SK-N-SH (cell line): ENCODE data around the gene TMPRSS6. TPM values are rescaled to one million over a fixed set of nuclear protein-coding genes. Genes with fewer than 3 reads are reported as not detected.

Experiments used
- CTCF ChIA-PET: fragments of 300-600, 350-600 bp; formaldehyde crosslinking; extraction: SDS; loops from one replicate; lab custom pipeline; 2021; lab: Yijun Ruan, JAX
- POLR2A ChIA-PET: fragments of 350-600 bp; sonication (Branson Sonifier 250); formaldehyde crosslinking; extraction: SDS; loops from one replicate; lab custom pipeline; 2020; ENCODE audit warnings: antibody characterized with exemption, inconsistent platforms; lab: Yijun Ruan, JAX
- DNase-seq: peaks from one replicate; pipeline ENCODE4 v3.0.0; 2012
- H2AFZ ChIP-seq: fragments of 200-600 bp; sonication (generic); 2 replicates; pipeline ENCODE4 v1.8.1; 2016; ENCODE audit warnings: antibody characterized with exemption, mild to moderate bottlenecking, low read depth
- H3F3A ChIP-seq: fragments of 200-600 bp; sonication (generic); replicated peaks from 2 replicates; pipeline ENCODE3; 2016; ENCODE audit warnings: antibody characterized with exemption, mild to moderate bottlenecking; ENCODE audit not compliant: insufficient read depth
- H3K27ac ChIP-seq, 2 experiments: fragments of 200-500 bp in 1 of 2; fragments of 200-600 bp in 1 of 2; sonication (Bioruptor generic) in 1 of 2; sonication (generic), shearing (Covaris generic) in 1 of 2; 2 replicates each; pipeline versions ENCODE4 v1.5.1 to v1.6.1; 2014 to 2016; ENCODE audit warnings: low read depth in 2 of 2, inconsistent platforms in 1 of 2, low read length in 1 of 2, mild to moderate bottlenecking in 1 of 2, mixed read lengths in 1 of 2
- H3K27me3 ChIP-seq: fragments of 200-600 bp; sonication (generic), shearing (Covaris generic); 2 replicates; pipeline ENCODE4 v1.6.1; 2016; ENCODE audit warnings: mixed run types; ENCODE audit not compliant: insufficient read depth
- H3K36me3 ChIP-seq, 2 experiments: fragments of 200-500 bp in 1 of 2; fragments of 200-600 bp in 1 of 2; sonication (Bioruptor generic) in 1 of 2; sonication (generic) in 1 of 2; replicated peaks in 1 of 2; 2 replicates each; pipeline versions ENCODE3 to v1.5.1; 2014 to 2016; ENCODE audit warnings: low read length in 1 of 2, mild to moderate bottlenecking in 1 of 2; ENCODE audit not compliant: insufficient read depth in 2 of 2, control insufficient read depth in 1 of 2
- H3K4me1 ChIP-seq, 2 experiments: fragments of 200-500 bp in 1 of 2; fragments of 200-600 bp in 1 of 2; sonication (Bioruptor generic) in 1 of 2; sonication (generic), shearing (Covaris generic) in 1 of 2; 2 replicates each; pipeline versions ENCODE4 v1.5.1 to v1.6.1; 2014 to 2016; ENCODE audit warnings: low read depth in 1 of 2, low read length in 1 of 2, mixed run types in 1 of 2; ENCODE audit not compliant: insufficient read depth in 2 of 2, control insufficient read depth in 1 of 2
- H3K4me2 ChIP-seq: fragments of 200-600 bp; sonication (generic), shearing (Covaris generic); 2 replicates; pipeline ENCODE4 v1.6.1; 2017; ENCODE audit warnings: mixed run types
- H3K4me3 ChIP-seq, 2 experiments: fragments of 200-500 bp in 1 of 2; fragments of 200-600 bp in 1 of 2; sonication (Bioruptor generic) in 1 of 2; sonication (generic), shearing (Covaris generic) in 1 of 2; 2 replicates each; pipeline versions ENCODE4 v1.5.1 to v1.8.1; 2014 to 2016; ENCODE audit warnings: low read depth in 2 of 2, inconsistent platforms in 1 of 2, low read length in 1 of 2, mild to moderate bottlenecking in 1 of 2, mixed read lengths in 1 of 2, moderate library complexity in 1 of 2
- H3K79me2 ChIP-seq: fragments of 200-600 bp; sonication (generic); 2 replicates; pipeline ENCODE4 v1.8.1; 2017; ENCODE audit warnings: mild to moderate bottlenecking; ENCODE audit not compliant: insufficient read depth
- H3K9ac ChIP-seq: fragments of 200-600 bp; sonication (generic); 2 replicates; pipeline ENCODE4 v1.6.1; 2017; ENCODE audit warnings: mixed run types
- H3K9me2 ChIP-seq: fragments of 200-600 bp; sonication (generic); 2 replicates; pipeline ENCODE4 v1.6.1; 2017; ENCODE audit warnings: mixed run types
- H3K9me3 ChIP-seq: fragments of 200-600 bp; sonication (generic); 2 replicates; pipeline ENCODE4 v1.6.1; 2017; ENCODE audit warnings: mixed run types, mild to moderate bottlenecking, moderate library complexity
- H4K20me1 ChIP-seq: fragments of 200-600 bp; sonication (generic); 2 replicates; pipeline ENCODE4 v1.6.1; 2017; ENCODE audit warnings: mild to moderate bottlenecking, mixed run types; ENCODE audit not compliant: insufficient read depth
- CTCF ChIP-seq: fragments of 200-600 bp; sonication (generic); IDR thresholded peaks from 2 replicates; pipeline ENCODE4 v1.6.1; 2017; ENCODE audit warnings: antibody characterized with exemption, mild to moderate bottlenecking, moderate library complexity
- ELF1 ChIP-seq: IDR thresholded peaks from 2 replicates; pipeline ENCODE4 v1.4.0; 2012
- FOXJ3 ChIP-seq: sonication (generic); formaldehyde crosslinking; IDR thresholded peaks from 2 replicates; pipeline ENCODE4 v1.5.1; 2020; ENCODE audit warnings: mild to moderate bottlenecking, missing genetic modification reagents
- GABPA ChIP-seq: IDR thresholded peaks from 2 replicates; pipeline ENCODE4 v1.4.0; 2012; ENCODE audit warnings: low read depth, mild to moderate bottlenecking
- GATA2 ChIP-seq: sonication (generic); formaldehyde crosslinking; IDR thresholded peaks from 2 replicates; pipeline ENCODE4 v1.5.0; 2020; ENCODE audit warnings: mild to moderate bottlenecking, missing genetic modification reagents
- NFIC ChIP-seq: IDR thresholded peaks from 2 replicates; pipeline ENCODE4 v1.4.0; 2012; ENCODE audit warnings: borderline replicate concordance
- REST ChIP-seq: IDR thresholded peaks from 2 replicates; pipeline ENCODE4 v1.6.1; 2012; ENCODE audit warnings: mild to moderate bottlenecking, low read depth, low read length, moderate library complexity
- TCF12 ChIP-seq: IDR thresholded peaks from 2 replicates; pipeline ENCODE4 v1.4.0; 2012
- TEAD4 ChIP-seq: IDR thresholded peaks from 2 replicates; pipeline ENCODE4 v1.4.0; 2012; ENCODE audit warnings: mild to moderate bottlenecking, borderline replicate concordance; ENCODE audit not compliant: insufficient read depth
- USF1 ChIP-seq: IDR thresholded peaks from 2 replicates; pipeline ENCODE4 v1.4.0; 2012; ENCODE audit warnings: low read depth, borderline replicate concordance
- ZBTB33 ChIP-seq: IDR thresholded peaks from 2 replicates; pipeline ENCODE4 v1.4.0; 2012; ENCODE audit warnings: low read depth, borderline replicate concordance
- WGBS: methylation state at CpG from one replicate; pipeline ENCODE4 v1.1.6; 2017; ENCODE audit warnings: low lambda C conversion rate; 5-methylcytosine and 5-hydroxymethylcytosine counted together
- polyA plus RNA-seq, 3 experiments: library from polyadenylated mRNA; depleted of rRNA; stranded (reverse); fragments of >200 nt; gene quantifications; 2 replicates each; pipeline ENCODE4 v1.2.3, GENCODE V29; 2012

The TMPRSS6 gene
- polyA plus RNA-seq, 1 of the 3 experiments (the other 2 are of a cell fraction): not detected

GRCh38 chr22:37119872-37120271 lies 10.4 kb upstream of the TMPRSS6 start:
- ChIA-PET CTCF (no interaction called here), POLR2A (interaction anchor here (0.8 kb wide), 1 partner anchor 881 kb away, joined by 3 read pairs; no protein-coding TSS in a partner anchor)
- H3K27ac ChIP-seq: no peak overlapping the region
- no peak overlapping the region for H3K4me3 ChIP-seq
- 87% methylated on average over 13 of the region's 13 CpGs for WGBS
- H3K9me2 ChIP-seq: no peaks in the 10 kb centered on the region
- no peak overlapping the region for H2AFZ ChIP-seq
- no peaks in the 10 kb centered on the region for H3K36me3 ChIP-seq
- no peaks in the 10 kb centered on the region for H3K9me3 ChIP-seq
- H3F3A ChIP-seq: no peaks in the 10 kb centered on the region
- H4K20me1 ChIP-seq: no peaks in the 10 kb centered on the region
- no peaks in the 10 kb centered on the region; the same call in 1 of the 2 replicates for H3K27me3 ChIP-seq
- no peak overlapping the region for H3K4me2 ChIP-seq
- H3K9ac ChIP-seq: no peak overlapping the region
- peaks cover 4 to 10% of the 10 kb centered on the region in 2 experiments; a peak in 2 of 4 replicates for H3K4me1 ChIP-seq
- H3K79me2 ChIP-seq: no peaks in the 10 kb centered on the region
- TF ChIP-seq GABPA (no peak), CTCF (no peak), ZBTB33 (no peak), TCF12 (no peak), ELF1 (no peak), NFIC (no peak), TEAD4 (no peak), REST (no peak), GATA2 (CRISPR knock-in tag) (no peak), FOXJ3 (no peak), USF1 (no peak)
- TF ChIP-seq, all 33 proteins: peak for 0
- no peak for DNase-seq
